ENCODE results near the gene CHRM5.
"Not testable (repeated sequence)": the region's sequence is repeated elsewhere in the genome, so short reads cannot be mapped to it uniquely, and the experiment has no call there.

Gene CHRM5

DNA sequence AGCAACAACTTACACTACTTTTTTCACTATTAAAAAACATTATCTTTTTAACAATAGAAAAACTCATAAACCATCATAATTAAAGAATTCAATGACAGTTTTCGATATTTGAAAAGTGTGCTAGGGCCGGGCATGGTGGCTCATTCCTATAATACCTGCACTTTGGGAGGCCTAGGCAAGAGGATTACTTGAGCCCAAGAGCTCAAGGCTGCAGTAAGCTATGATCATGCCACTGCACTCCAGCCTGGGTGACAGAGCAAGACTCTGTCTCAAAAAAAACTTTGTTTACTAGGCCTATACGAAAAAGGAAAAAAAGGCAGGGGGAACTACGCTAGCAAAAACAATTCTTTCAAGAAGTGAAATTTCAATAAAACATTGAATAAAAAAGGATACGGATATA lies 42.6 kb downstream of the CHRM5 start:
- DNase-seq (ENCODE audit: low read depth, low spot score) = no peak
- no peaks in the 10 kb centered on the region for H3K27me3 ChIP-seq (ENCODE audit: insufficient read depth, insufficient read length)
- H3K9ac ChIP-seq (ENCODE audit: insufficient read length, low read depth) = no peak overlapping the region
- no peak overlapping the region for H3K4me3 ChIP-seq (ENCODE audit: insufficient read length, low read depth)
- no peaks in the 10 kb centered on the region for H3K36me3 ChIP-seq (ENCODE audit: insufficient read depth, insufficient read length, low read length)
- TF ChIP-seq YY1 (IDR thresholded peaks at IDR 0.05; ENCODE audit: insufficient read depth, insufficient read length) (no peak), SUZ12 (IDR thresholded peaks at IDR 0.05; ENCODE audit: extremely low read depth, insufficient read depth, insufficient read length) (no peak), ZNF274 (IDR thresholded peaks at IDR 0.05; ENCODE audit: low read depth, low read length) (no peak)
- no peaks in the 10 kb centered on the region for H3K9me3 ChIP-seq (ENCODE audit: insufficient read depth, low read length)
- no peaks in the 10 kb centered on the region for H3K4me1 ChIP-seq (ENCODE audit: insufficient read depth, insufficient read length)

DNA sequence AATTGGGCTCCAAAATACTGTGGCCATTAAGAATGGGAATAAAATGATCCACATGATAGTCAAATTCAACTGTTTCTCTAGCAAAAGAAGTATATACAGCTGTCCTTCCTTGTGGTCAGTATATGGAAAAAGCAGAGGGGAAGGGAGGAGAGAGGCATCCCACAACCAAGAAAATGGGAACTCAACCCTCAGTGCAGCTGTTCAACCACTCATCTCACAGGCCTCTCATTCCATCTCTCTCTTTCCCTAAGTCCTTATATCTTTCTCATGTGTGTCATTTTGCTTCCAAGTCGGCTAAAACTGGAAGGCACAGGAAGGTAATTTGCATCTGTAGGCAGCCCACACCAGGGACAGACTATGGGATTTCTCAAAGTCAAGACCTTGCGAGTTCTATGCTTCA lies 43.2 kb downstream of the CHRM5 start:
- no peaks in the 10 kb centered on the region for H3K27me3 ChIP-seq (ENCODE audit: insufficient read depth, insufficient read length)
- H3K4me1 ChIP-seq (ENCODE audit: insufficient read depth, insufficient read length) = no peaks in the 10 kb centered on the region
- no peak for TF ChIP-seq SUZ12 (IDR thresholded peaks at IDR 0.05; ENCODE audit: extremely low read depth, insufficient read depth, insufficient read length)
- TF ChIP-seq ZNF274 (IDR thresholded peaks at IDR 0.05; ENCODE audit: low read depth, low read length) = no peak
- no peak for TF ChIP-seq YY1 (IDR thresholded peaks at IDR 0.05; ENCODE audit: insufficient read depth, insufficient read length)
- no peak overlapping the region for H3K9ac ChIP-seq (ENCODE audit: insufficient read length, low read depth)
- H3K4me3 ChIP-seq (ENCODE audit: insufficient read length, low read depth) = no peak overlapping the region
- DNase-seq (ENCODE audit: low read depth, low spot score) = no peak
- H3K9me3 ChIP-seq (ENCODE audit: insufficient read depth, low read length) = no peaks in the 10 kb centered on the region
- H3K36me3 ChIP-seq (ENCODE audit: insufficient read depth, insufficient read length, low read length) = no peaks in the 10 kb centered on the region

DNA sequence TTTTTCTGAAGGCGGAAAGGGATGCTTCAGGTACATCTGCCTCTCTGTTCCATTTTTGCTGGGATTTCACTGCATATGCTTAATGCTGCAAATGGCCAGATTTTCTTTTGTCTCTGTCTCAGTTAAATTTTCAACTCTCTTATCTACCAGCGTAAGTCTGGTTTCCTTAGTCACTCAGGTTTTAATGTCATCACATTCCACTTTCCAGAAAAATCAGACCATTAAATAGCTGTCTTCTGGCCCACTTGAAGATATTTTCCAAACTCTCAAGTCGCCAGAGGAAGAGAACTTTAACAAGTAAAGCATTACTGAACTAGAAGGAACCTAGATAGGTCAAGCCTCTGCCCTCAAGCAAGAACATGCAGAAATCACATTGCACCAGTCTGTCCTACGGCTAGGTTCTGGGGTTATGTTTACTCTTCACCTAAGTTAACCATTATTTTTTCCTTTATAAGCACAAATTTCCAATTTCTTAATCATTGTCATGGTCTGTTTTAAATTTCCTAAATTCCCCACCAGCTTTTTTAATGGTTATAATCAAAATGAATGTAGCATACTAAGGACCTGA lies 44.2 kb downstream of the CHRM5 start:
- DNase-seq (ENCODE audit: low read depth, low spot score) = no peak
- Histone ChIP-seq H3K9ac (ENCODE audit: insufficient read length, low read depth) (no peak overlapping the region), H3K9me3 (ENCODE audit: insufficient read depth, low read length) (no peaks in the 10 kb centered on the region), H3K4me3 (ENCODE audit: insufficient read length, low read depth) (no peak overlapping the region), H3K36me3 (ENCODE audit: insufficient read depth, insufficient read length, low read length) (no peaks in the 10 kb centered on the region), H3K4me1 (ENCODE audit: insufficient read depth, insufficient read length) (no peaks in the 10 kb centered on the region), H3K27me3 (ENCODE audit: insufficient read depth, insufficient read length) (no peaks in the 10 kb centered on the region)
- TF ChIP-seq YY1 (IDR thresholded peaks at IDR 0.05; ENCODE audit: insufficient read depth, insufficient read length) = no peak
- no peak for TF ChIP-seq ZNF274 (IDR thresholded peaks at IDR 0.05; ENCODE audit: low read depth, low read length)
- no peak for TF ChIP-seq SUZ12 (IDR thresholded peaks at IDR 0.05; ENCODE audit: extremely low read depth, insufficient read depth, insufficient read length)

DNA sequence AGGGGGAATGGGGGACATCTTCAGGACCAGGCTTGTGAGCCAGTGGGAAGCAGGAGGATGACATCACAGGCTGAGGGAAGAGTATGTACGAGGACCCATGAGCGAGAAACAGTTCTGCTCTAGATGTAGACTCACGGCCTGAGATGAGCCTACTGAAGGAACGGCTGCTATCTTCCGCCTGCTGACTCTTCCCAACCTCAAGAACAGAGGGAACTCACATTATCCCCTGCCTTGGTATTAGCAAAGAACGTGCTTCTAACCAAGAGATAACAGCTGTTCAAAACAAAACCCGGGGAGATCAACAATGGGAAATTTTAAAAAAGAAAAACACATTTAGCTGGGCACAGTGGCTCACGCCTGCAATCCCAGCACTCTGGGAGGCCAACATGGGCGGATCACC lies 45.4 kb downstream of the CHRM5 start:
- no peak for DNase-seq (ENCODE audit: low read depth, low spot score)
- no peaks in the 10 kb centered on the region for H3K36me3 ChIP-seq (ENCODE audit: insufficient read depth, insufficient read length, low read length)
- no peaks in the 10 kb centered on the region for H3K4me1 ChIP-seq (ENCODE audit: insufficient read depth, insufficient read length)
- H3K9me3 ChIP-seq (ENCODE audit: insufficient read depth, low read length) = peaks cover 3% of the 10 kb centered on the region; the same call in 1 of the 2 replicates
- no peak overlapping the region for H3K4me3 ChIP-seq (ENCODE audit: insufficient read length, low read depth)
- no peak overlapping the region for H3K9ac ChIP-seq (ENCODE audit: insufficient read length, low read depth)
- H3K27me3 ChIP-seq (ENCODE audit: insufficient read depth, insufficient read length) = no peaks in the 10 kb centered on the region
- no peak for TF ChIP-seq YY1 (IDR thresholded peaks at IDR 0.05; ENCODE audit: insufficient read depth, insufficient read length)
- TF ChIP-seq SUZ12 (IDR thresholded peaks at IDR 0.05; ENCODE audit: extremely low read depth, insufficient read depth, insufficient read length) = no peak
- no peak for TF ChIP-seq ZNF274 (IDR thresholded peaks at IDR 0.05; ENCODE audit: low read depth, low read length)

DNA sequence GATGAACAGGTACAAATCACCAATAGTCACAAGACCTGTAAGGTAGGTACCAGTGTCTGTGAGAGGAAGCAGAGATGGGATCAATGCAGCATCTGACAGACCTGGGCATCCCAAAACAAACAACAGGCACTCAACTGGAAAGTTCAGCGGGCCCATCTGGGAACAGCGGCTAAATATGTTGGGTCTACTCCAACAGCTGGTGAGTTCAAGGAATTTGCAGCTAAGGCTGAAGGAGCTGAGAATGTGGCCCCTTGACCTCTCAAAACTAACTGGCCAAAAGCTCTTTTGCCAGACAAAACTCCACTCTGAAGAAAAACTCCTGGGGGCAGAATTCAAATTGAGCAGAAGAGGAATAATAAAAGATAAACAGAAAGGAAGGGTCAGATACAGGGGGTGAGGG lies 46.3 kb downstream of the CHRM5 start:
- TF ChIP-seq SUZ12 (IDR thresholded peaks at IDR 0.05; ENCODE audit: extremely low read depth, insufficient read depth, insufficient read length) = no peak
- no peaks in the 10 kb centered on the region for H3K36me3 ChIP-seq (ENCODE audit: insufficient read depth, insufficient read length, low read length)
- DNase-seq (ENCODE audit: low read depth, low spot score) = no peak
- no peak overlapping the region for H3K4me3 ChIP-seq (ENCODE audit: insufficient read length, low read depth)
- no peak overlapping the region for H3K9ac ChIP-seq (ENCODE audit: insufficient read length, low read depth)
- peaks cover 11% of the 10 kb centered on the region; the same call in 1 of the 2 replicates for H3K9me3 ChIP-seq (ENCODE audit: insufficient read depth, low read length)
- no peaks in the 10 kb centered on the region for H3K27me3 ChIP-seq (ENCODE audit: insufficient read depth, insufficient read length)
- H3K4me1 ChIP-seq (ENCODE audit: insufficient read depth, insufficient read length) = no peaks in the 10 kb centered on the region

DNA sequence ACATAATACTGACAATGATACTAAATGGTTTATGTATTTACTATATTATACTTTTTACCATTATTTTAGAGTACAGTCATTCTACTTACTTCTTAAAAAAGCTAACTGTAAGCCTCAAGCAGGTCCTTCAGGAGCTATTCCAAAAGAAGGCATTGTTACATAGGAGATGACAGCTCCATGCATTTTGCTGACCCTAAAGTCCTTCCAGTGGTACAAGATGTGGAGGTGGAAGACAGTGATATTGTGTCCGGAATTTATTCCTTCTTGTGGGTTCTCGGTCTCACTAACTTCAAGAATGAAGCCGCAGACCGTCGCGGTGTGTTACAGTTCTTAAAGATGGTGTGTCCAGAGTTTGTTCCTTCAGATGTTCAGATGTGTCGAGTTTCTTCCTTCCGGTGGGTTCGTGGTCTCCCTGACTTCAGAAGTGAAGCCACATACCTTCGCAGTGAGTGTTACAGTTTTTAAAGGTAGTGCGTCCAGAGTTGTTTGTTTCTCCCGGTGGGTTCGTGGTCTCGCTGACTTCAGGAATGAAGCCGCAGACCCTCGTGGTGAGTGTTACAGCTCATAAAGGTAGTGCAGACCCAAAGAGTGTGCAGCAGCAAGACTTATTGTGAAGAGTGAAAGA lies 49.8 kb downstream of the CHRM5 start:
- H3K4me3 ChIP-seq (ENCODE audit: insufficient read length, low read depth) = no peak overlapping the region
- no peaks in the 10 kb centered on the region for H3K36me3 ChIP-seq (ENCODE audit: insufficient read depth, insufficient read length, low read length)
- DNase-seq (ENCODE audit: low read depth, low spot score) = no peak
- TF ChIP-seq SUZ12 (IDR thresholded peaks at IDR 0.05; ENCODE audit: extremely low read depth, insufficient read depth, insufficient read length) (no peak), YY1 (IDR thresholded peaks at IDR 0.05; ENCODE audit: insufficient read depth, insufficient read length) (no peak), ZNF274 (IDR thresholded peaks at IDR 0.05; ENCODE audit: low read depth, low read length) (no peak)
- H3K27me3 ChIP-seq (ENCODE audit: insufficient read depth, insufficient read length) = no peaks in the 10 kb centered on the region
- H3K9ac ChIP-seq (ENCODE audit: insufficient read length, low read depth) = no peak overlapping the region
- no peaks in the 10 kb centered on the region for H3K4me1 ChIP-seq (ENCODE audit: insufficient read depth, insufficient read length)
- H3K9me3 ChIP-seq (ENCODE audit: insufficient read depth, low read length) = peaks cover 12% of the 10 kb centered on the region; the same call in 1 of the 2 replicates

DNA sequence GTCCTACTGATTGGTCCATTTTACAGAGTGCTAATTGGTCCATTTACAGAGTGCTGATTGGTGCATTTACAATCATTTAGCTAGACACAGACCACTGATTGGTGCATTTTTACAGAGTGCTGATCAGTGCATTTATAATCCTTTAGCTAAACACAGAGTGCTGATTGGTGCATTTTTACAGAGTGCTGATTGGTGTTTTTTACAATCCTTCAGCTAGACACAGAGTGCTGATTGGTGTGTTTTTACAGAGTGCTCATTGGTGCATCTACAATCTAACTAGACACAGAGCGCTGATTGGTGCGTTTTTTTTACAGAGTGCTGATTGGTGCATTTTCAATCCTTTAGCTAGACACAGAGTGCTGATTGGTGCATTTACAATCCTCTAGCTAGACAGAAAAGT lies 50.4 kb downstream of the CHRM5 start:
- not testable (repeated sequence) for H3K4me3 ChIP-seq (ENCODE audit: insufficient read length, low read depth); DNase-seq (ENCODE audit: low read depth, low spot score); H3K4me1 ChIP-seq (ENCODE audit: insufficient read depth, insufficient read length); H3K36me3 ChIP-seq (ENCODE audit: insufficient read depth, insufficient read length, low read length); H3K9ac ChIP-seq (ENCODE audit: insufficient read length, low read depth); H3K27me3 ChIP-seq (ENCODE audit: insufficient read depth, insufficient read length)
- H3K9me3 ChIP-seq (ENCODE audit: insufficient read depth, low read length) = peaks cover 12% of the 10 kb centered on the region; the same call in 1 of the 2 replicates
